ENCODE results near the gene CSRP3. TPM values are rescaled to one million over a fixed set of nuclear protein-coding genes. Genes with fewer than 3 reads are reported as not detected.

Gene CSRP3
- polyA plus RNA-seq, 6 donors from 2014 or later: not detected

GRCh38 chr11:19218216-19218615 lies 16.4 kb upstream of the CSRP3 start:
- H3K27ac Mint-ChIP-seq: no peak overlapping the region
- no peaks in the 10 kb centered on the region for H3K36me3 Mint-ChIP-seq
- H3K4me1 Mint-ChIP-seq: no peaks in the 10 kb centered on the region
- H3K9me3 Mint-ChIP-seq: peaks cover 0 to 5% (median 0%) of the 10 kb centered on the region in 7 donors
- no peak for DNase-seq
- peaks cover 18 to 25% (median 22%) of the 10 kb centered on the region in 3 donors for H3K27me3 Mint-ChIP-seq
- ATAC-seq (ENCODE audit: low read depth in 2 of 2): no peak
- no peak overlapping the region for H3K4me3 Mint-ChIP-seq

GRCh38 chr11:19216709-19217374 lies 15.1 kb upstream of the CSRP3 start:
- Mint-ChIP-seq H3K4me3 (no peak overlapping the region), H3K27ac (no peak overlapping the region), H3K36me3 (no peaks in the 10 kb centered on the region), H3K9me3 (peaks cover 0 to 2% (median 0%) of the 10 kb centered on the region in 7 donors), H3K4me1 (no peaks in the 10 kb centered on the region), H3K27me3 (peaks cover 31 to 35% (median 33%) of the 10 kb centered on the region in 3 donors)
- DNase-seq (no peak), ATAC-seq (ENCODE audit: low read depth in 2 of 2) (no peak)

GRCh38 chr11:19216021-19216420 lies 14.2 kb upstream of the CSRP3 start:
- H3K9me3 Mint-ChIP-seq: no peaks in the 10 kb centered on the region

GRCh38 chr11:19209617-19210370 lies 8.0 kb upstream of the CSRP3 start:
- H3K27me3 Mint-ChIP-seq: peaks cover 50 to 63% (median 52%) of the 10 kb centered on the region in 3 donors
- no peaks in the 10 kb centered on the region for H3K4me1 Mint-ChIP-seq
- H3K27ac Mint-ChIP-seq: no peak overlapping the region
- ATAC-seq (ENCODE audit: low read depth in 2 of 2): no peak
- DNase-seq: no peak
- no peaks in the 10 kb centered on the region for H3K36me3 Mint-ChIP-seq
- H3K4me3 Mint-ChIP-seq: no peak overlapping the region
- peaks cover 0 to 1% (median 0%) of the 10 kb centered on the region in 7 donors for H3K9me3 Mint-ChIP-seq

More at GRCh38 chr11:19216021-19216420, 14.2 kb upstream of the CSRP3 start:
- no peaks in the 10 kb centered on the region for H3K36me3 Mint-ChIP-seq
- no peak overlapping the region for H3K27ac Mint-ChIP-seq
- DNase-seq: no peak
- no peak for ATAC-seq (ENCODE audit: low read depth in 2 of 2)
- no peak overlapping the region for H3K4me3 Mint-ChIP-seq
- no peaks in the 10 kb centered on the region for H3K4me1 Mint-ChIP-seq
- H3K27me3 Mint-ChIP-seq: peaks cover 35 to 38% (median 35%) of the 10 kb centered on the region in 3 donors

GRCh38 chr11:19208959-19209546 lies 7.3 kb upstream of the CSRP3 start:
- Mint-ChIP-seq H3K27me3 (peaks cover 43 to 56% (median 52%) of the 10 kb centered on the region in 3 donors), H3K36me3 (no peaks in the 10 kb centered on the region), H3K4me3 (no peak overlapping the region), H3K9me3 (peaks cover 0 to 1% (median 0%) of the 10 kb centered on the region in 7 donors), H3K4me1 (no peaks in the 10 kb centered on the region), H3K27ac (no peak overlapping the region)
- ATAC-seq (ENCODE audit: low read depth in 2 of 2) (no peak), DNase-seq (no peak)

GRCh38 chr11:19208181-19208580 lies 6.4 kb upstream of the CSRP3 start:
- ATAC-seq (ENCODE audit: low read depth in 2 of 2) (no peak), DNase-seq (no peak)
- H3K27me3 Mint-ChIP-seq: peaks cover 35 to 47% (median 46%) of the 10 kb centered on the region in 3 donors
- no peaks in the 10 kb centered on the region for H3K4me1 Mint-ChIP-seq
- no peak overlapping the region for H3K4me3 Mint-ChIP-seq
- no peak overlapping the region for H3K27ac Mint-ChIP-seq
- peaks cover 0 to 1% (median 0%) of the 10 kb centered on the region in 7 donors for H3K9me3 Mint-ChIP-seq
- no peaks in the 10 kb centered on the region for H3K36me3 Mint-ChIP-seq

GRCh38 chr11:19204836-19205235 lies 3.1 kb upstream of the CSRP3 start:
- ATAC-seq (ENCODE audit: low read depth in 2 of 2) (no peak), DNase-seq (no peak)
- peaks cover 0 to 1% (median 0%) of the 10 kb centered on the region in 7 donors for H3K9me3 Mint-ChIP-seq
- H3K4me1 Mint-ChIP-seq: no peaks in the 10 kb centered on the region
- peak overlapping the region in 1 of 8 donors; percentile 30 for H3K4me3 Mint-ChIP-seq
- H3K27ac Mint-ChIP-seq: peak overlapping the region in 1 of 6 donors; percentile 36
- no peaks in the 10 kb centered on the region for H3K36me3 Mint-ChIP-seq
- H3K27me3 Mint-ChIP-seq: peaks cover 24 to 60% (median 30%) of the 10 kb centered on the region in 3 donors

GRCh38 chr11:19200410-19201201 lies 1.2 kb downstream of the CSRP3 start:
- no peaks in the 10 kb centered on the region for H3K9me3 Mint-ChIP-seq
- no peak overlapping the region for H3K4me3 Mint-ChIP-seq
- H3K27ac Mint-ChIP-seq: no peak overlapping the region
- DNase-seq (no peak), ATAC-seq (ENCODE audit: low read depth in 2 of 2) (no peak)
- no peaks in the 10 kb centered on the region for H3K4me1 Mint-ChIP-seq
- no peaks in the 10 kb centered on the region for H3K36me3 Mint-ChIP-seq
- H3K27me3 Mint-ChIP-seq: peaks cover 3 to 35% (median 7%) of the 10 kb centered on the region in 3 donors

GRCh38 chr11:19199771-19200170 lies 2.0 kb downstream of the CSRP3 start:
- ATAC-seq (ENCODE audit: low read depth in 2 of 2) (no peak), DNase-seq (no peak)
- Mint-ChIP-seq H3K4me3 (no peak overlapping the region), H3K9me3 (no peaks in the 10 kb centered on the region), H3K36me3 (no peaks in the 10 kb centered on the region), H3K4me1 (no peaks in the 10 kb centered on the region), H3K27me3 (peaks cover 3 to 35% (median 7%) of the 10 kb centered on the region in 3 donors), H3K27ac (no peak overlapping the region)

- H3K36me3 Mint-ChIP-seq: no peaks in the 10 kb centered on the region
- ATAC-seq (ENCODE audit: low read depth in 2 of 2) (no peak), DNase-seq (no peak)
- no peaks in the 10 kb centered on the region for H3K9me3 Mint-ChIP-seq
- H3K4me3 Mint-ChIP-seq: no peak overlapping the region
- peak overlapping the region in 1 of 6 donors; percentile 44 for H3K27ac Mint-ChIP-seq
- peaks cover 3 to 35% (median 7%) of the 10 kb centered on the region in 3 donors for H3K27me3 Mint-ChIP-seq
- H3K4me1 Mint-ChIP-seq: no peaks in the 10 kb centered on the region
Observed at GRCh38 chr11:19199048-19199447, 2.7 kb downstream of the CSRP3 start.

- DNase-seq (no peak), ATAC-seq (ENCODE audit: low read depth in 2 of 2) (no peak)
- Mint-ChIP-seq H3K4me3 (no peak overlapping the region), H3K27ac (no peak overlapping the region), H3K27me3 (peaks cover 3 to 24% (median 7%) of the 10 kb centered on the region in 3 donors), H3K4me1 (no peaks in the 10 kb centered on the region), H3K36me3 (no peaks in the 10 kb centered on the region), H3K9me3 (no peaks in the 10 kb centered on the region)
Observed at GRCh38 chr11:19196432-19196831, 5.4 kb downstream of the CSRP3 start.

- no peaks in the 10 kb centered on the region for H3K4me1 Mint-ChIP-seq
- ATAC-seq (ENCODE audit: low read depth in 2 of 2): no peak
- H3K27me3 Mint-ChIP-seq: peaks cover 0 to 7% (median 0%) of the 10 kb centered on the region in 3 donors
- H3K9me3 Mint-ChIP-seq: no peaks in the 10 kb centered on the region
- no peak overlapping the region for H3K4me3 Mint-ChIP-seq
- H3K27ac Mint-ChIP-seq: no peak overlapping the region
- H3K36me3 Mint-ChIP-seq: no peaks in the 10 kb centered on the region
- DNase-seq: no peak
Observed at GRCh38 chr11:19194620-19195308, 7.0 kb downstream of the CSRP3 start.

GRCh38 chr11:19193916-19194315 lies 7.9 kb downstream of the CSRP3 start:
- DNase-seq (no peak), ATAC-seq (ENCODE audit: low read depth in 2 of 2) (no peak)
- Mint-ChIP-seq H3K4me3 (no peak overlapping the region), H3K27me3 (no peaks in the 10 kb centered on the region), H3K36me3 (no peaks in the 10 kb centered on the region), H3K9me3 (no peaks in the 10 kb centered on the region), H3K4me1 (no peaks in the 10 kb centered on the region), H3K27ac (no peak overlapping the region)
